Measurements from ENCODE around the gene PEX7. TPM values are rescaled to one million over a fixed set of nuclear protein-coding genes. Genes with fewer than 3 reads are reported as not detected.
"Not testable (repeated sequence)": the region's sequence is repeated elsewhere in the genome, so short reads cannot be mapped to it uniquely, and the experiment has no call there.

The PEX7 gene
- total RNA-seq, 2 experiments from 2014 or later = 5.4 to 6.4 TPM

DNA sequence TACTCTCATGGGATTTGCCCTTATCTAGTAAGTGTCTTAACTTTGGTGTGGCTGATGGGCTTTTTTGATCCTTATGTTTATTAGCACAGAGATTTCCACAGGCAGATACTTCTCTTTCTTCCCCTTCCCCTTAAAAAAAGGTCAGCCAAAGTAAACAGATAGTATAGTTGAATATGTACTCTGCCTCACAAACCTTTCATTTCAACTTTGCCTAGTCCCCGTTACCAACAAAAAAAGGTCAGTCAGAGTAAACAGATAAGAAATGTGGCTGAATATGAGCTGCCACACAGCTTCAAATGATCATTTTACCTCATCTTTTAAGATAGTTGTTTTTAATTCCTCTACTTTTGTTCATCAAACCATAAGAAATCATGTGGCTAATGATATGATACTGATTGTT is 65.6 kb downstream of the PEX7 start:
- peaks cover 5% of the 10 kb centered on the region for H3K4me1 Mint-ChIP-seq (ENCODE audit: low read depth)
- intact Hi-C loops (cut with micrococcal nuclease) = no loop called here
- no peaks in the 10 kb centered on the region for H3K9me3 Mint-ChIP-seq
- no peak overlapping the region for H3K4me3 Mint-ChIP-seq
- ChIA-PET POLR2A (no interaction called here), CTCF (interaction anchor here (1.2 kb wide), 1 partner anchor 15 kb away, joined by 3 read pairs; no protein-coding TSS in a partner anchor)
- peaks cover 2% of the 10 kb centered on the region for H3K36me3 Mint-ChIP-seq
- no peak for DNase-seq
- H3K27ac Mint-ChIP-seq = no peak overlapping the region
- H3K27me3 Mint-ChIP-seq = no peaks in the 10 kb centered on the region

DNA sequence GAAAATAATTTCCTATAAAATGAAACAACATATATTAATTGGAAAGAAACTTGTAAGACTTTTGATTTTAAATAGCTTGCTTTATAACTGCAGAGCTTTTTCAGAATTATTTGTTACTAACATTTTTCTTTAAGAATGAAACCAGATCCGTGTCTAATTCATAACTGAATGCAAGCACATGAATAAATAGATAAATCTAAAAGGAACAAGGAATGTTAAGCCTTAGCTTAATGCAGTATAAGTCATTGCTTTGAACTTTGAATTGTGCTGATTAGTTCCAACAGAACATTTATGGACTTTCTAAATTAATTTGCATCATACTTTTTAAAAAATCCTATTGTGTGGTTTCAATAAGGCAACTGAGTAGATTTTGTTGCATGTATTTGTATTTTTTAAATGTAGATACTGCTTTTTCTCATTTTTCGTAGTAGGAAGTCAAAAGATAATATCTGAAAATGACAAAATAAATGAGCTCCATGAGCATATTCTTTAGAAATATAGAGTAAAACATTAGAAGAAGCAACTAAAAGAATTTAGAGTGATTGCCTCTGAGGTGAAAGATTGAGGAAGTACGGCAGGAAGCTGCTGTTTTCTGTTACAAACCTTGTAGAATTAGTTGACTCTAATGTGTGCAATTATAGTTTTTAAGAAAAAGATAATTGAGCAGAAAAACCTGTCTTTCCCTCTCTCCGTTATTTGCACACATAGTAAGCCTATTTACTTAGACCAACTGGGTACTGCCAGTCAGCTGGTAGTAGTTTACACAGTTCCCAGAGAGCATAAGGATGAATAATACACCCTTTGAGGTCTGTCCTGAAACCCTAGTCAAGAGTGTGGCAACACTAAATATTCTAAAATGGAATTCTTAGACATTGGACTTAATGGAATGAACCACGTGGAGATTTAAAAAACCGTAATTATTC is 67.1 kb downstream of the PEX7 start:
- H3K27ac Mint-ChIP-seq = no peak overlapping the region
- no peak for DNase-seq

DNA sequence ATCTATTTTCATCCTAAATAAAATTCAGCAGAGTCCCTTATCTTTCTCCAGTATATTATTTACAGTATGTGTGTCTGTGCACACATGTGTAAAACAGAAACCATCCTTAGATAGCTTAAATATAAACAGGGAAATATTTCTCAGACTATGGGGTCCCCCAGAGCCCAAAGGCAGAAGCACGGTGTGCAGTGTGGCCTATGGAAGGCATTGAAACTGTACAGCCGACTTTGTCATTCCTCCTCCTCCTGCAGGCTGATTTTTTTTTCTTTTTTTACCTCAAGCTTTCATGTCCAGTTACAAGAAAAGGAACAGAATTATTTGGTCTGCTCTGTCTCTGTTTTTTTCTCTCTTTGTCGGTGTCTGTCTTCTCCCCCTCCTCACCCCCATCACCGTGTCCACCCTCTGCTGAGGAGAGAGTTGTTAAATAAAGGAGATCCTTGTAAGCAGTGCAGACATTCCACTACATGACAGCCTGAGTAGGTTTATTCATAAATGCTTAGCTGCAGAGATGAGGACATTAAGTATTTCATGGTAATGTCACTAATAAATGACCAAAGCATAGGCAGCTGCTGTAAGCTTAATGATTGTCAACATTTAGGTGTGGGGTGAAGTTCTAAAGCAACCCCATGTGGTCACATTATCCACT is 67.9 kb downstream of the PEX7 start:
- Mint-ChIP-seq H3K27me3 (no peaks in the 10 kb centered on the region), H3K27ac (no peak overlapping the region), H3K4me3 (no peak overlapping the region), H3K9me3 (no peaks in the 10 kb centered on the region), H3K4me1 (ENCODE audit: low read depth) (peaks cover 5% of the 10 kb centered on the region), H3K36me3 (peaks cover 5% of the 10 kb centered on the region)
- intact Hi-C loops (cut with micrococcal nuclease) = no loop called here
- POLR2A ChIA-PET = no interaction called here
- no peak for DNase-seq
- CTCF ChIA-PET = no interaction called here

More for the DNA sequence above, 67.1 kb downstream of the PEX7 start:
- Mint-ChIP-seq H3K4me3 (no peak overlapping the region), H3K36me3 (peaks cover 5% of the 10 kb centered on the region), H3K4me1 (ENCODE audit: low read depth) (peaks cover 5% of the 10 kb centered on the region), H3K9me3 (no peaks in the 10 kb centered on the region), H3K27me3 (no peaks in the 10 kb centered on the region)
- POLR2A ChIA-PET = no interaction called here
- intact Hi-C loops (cut with micrococcal nuclease) = no loop called here
- CTCF ChIA-PET = no interaction called here

DNA sequence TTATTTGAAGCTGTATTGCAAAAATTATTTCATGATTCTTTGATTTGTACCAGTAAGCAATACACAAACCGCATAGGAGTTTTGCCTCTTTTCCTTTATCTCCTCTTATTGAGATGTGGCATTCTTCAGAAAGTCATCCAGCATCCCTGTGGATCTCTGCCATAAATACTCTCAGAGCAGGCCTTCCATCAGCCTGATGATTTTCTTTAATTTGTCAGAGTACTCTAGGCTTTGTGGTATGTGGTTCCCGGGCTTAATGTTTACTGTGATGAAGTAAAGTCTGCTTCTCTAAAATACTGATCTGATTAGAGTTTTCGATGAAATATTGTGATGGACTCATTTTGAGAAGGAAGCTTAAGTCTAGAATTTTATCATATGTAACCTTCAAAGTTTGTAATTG is 68.6 kb downstream of the PEX7 start:
- no peaks in the 10 kb centered on the region for H3K27me3 Mint-ChIP-seq
- no peaks in the 10 kb centered on the region for H3K9me3 Mint-ChIP-seq
- CTCF ChIA-PET = no interaction called here
- H3K27ac Mint-ChIP-seq = no peak overlapping the region
- H3K36me3 Mint-ChIP-seq = peaks cover 5% of the 10 kb centered on the region
- DNase-seq = no peak
- POLR2A ChIA-PET = no interaction called here
- no peak overlapping the region for H3K4me3 Mint-ChIP-seq
- intact Hi-C loops (cut with micrococcal nuclease) = no loop called here
- H3K4me1 Mint-ChIP-seq (ENCODE audit: low read depth) = peaks cover 4% of the 10 kb centered on the region

DNA sequence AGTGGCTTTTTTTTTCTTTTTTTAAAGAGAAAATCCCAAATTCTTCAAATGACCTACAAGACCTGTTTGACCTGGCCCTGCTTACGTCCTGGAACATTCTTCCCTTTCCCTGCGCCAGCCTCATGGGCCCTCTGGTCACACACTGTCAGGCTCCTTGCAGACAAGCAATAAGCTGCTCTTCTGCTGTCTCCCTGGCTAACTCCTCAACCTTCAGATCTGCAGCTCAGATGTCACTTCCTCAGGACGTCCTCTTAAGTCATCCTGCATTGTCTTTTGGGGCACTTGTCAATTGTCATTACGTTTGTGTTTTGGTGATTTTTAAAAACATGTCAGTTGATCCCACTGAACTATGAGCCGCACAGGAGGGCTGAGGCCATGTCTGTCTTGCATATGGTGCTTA is 70.8 kb downstream of the PEX7 start:
- peaks cover 4% of the 10 kb centered on the region for H3K4me1 Mint-ChIP-seq (ENCODE audit: low read depth)
- CTCF ChIA-PET = no interaction called here
- intact Hi-C loops (cut with micrococcal nuclease) = no loop called here
- no peak overlapping the region for H3K4me3 Mint-ChIP-seq
- POLR2A ChIA-PET = no interaction called here
- no peaks in the 10 kb centered on the region for H3K9me3 Mint-ChIP-seq
- peaks cover 7% of the 10 kb centered on the region for H3K36me3 Mint-ChIP-seq
- no peak overlapping the region for H3K27ac Mint-ChIP-seq
- H3K27me3 Mint-ChIP-seq = no peaks in the 10 kb centered on the region
- DNase-seq = no peak

DNA sequence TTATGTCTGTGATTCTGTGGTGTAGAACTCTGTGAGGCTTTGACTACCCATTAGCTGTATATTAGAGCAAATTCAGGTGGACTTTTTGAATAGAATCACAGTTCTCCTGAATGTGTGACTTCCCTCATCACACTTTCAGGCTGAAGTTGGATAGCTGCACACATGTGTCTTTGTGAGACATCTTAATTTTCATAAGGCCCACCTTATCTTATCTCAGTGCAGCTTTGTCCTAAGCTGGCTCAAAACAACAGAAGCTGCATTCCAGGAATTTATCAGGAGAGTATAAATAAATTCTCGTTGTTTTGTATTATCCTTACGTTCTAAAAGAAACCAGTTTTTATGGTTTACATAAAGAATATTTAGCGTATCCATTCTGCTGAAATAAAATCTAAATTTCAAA is 73.5 kb downstream of the PEX7 start:
- CTCF ChIA-PET = no interaction called here
- Mint-ChIP-seq H3K4me1 (ENCODE audit: low read depth) (peaks cover 4% of the 10 kb centered on the region), H3K27me3 (no peaks in the 10 kb centered on the region), H3K4me3 (no peak overlapping the region), H3K27ac (no peak overlapping the region), H3K9me3 (no peaks in the 10 kb centered on the region), H3K36me3 (peaks cover 15% of the 10 kb centered on the region)
- POLR2A ChIA-PET = no interaction called here
- no peak for DNase-seq
- intact Hi-C loops (cut with micrococcal nuclease) = no loop called here

DNA sequence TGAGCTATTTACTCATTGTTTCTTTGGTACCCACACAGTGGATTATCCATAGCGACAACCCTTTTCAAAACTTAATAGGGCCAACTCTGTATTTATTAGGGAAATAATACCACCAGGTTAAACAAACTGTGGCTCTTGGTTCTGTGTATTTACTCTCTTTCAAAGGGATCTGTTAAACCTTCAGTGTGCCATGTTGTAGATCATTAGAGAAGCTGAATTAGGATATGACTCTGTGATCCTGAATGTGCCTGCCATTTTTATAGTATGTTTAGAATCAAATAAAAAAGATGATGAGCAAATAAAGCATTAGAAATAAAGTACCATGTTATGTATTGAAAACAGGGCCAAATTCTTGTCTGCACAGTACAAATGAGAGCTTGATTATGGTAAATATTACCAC is 74.7 kb downstream of the PEX7 start:
- H3K4me3 Mint-ChIP-seq = no peak overlapping the region
- H3K9me3 Mint-ChIP-seq = no peaks in the 10 kb centered on the region
- H3K27me3 Mint-ChIP-seq = no peaks in the 10 kb centered on the region
- H3K27ac Mint-ChIP-seq = no peak overlapping the region
- intact Hi-C loops (cut with micrococcal nuclease) = no loop called here
- CTCF ChIA-PET = no interaction called here
- POLR2A ChIA-PET = no interaction called here
- DNase-seq = no peak
- peaks cover 15% of the 10 kb centered on the region for H3K36me3 Mint-ChIP-seq
- peaks cover 4% of the 10 kb centered on the region for H3K4me1 Mint-ChIP-seq (ENCODE audit: low read depth)

DNA sequence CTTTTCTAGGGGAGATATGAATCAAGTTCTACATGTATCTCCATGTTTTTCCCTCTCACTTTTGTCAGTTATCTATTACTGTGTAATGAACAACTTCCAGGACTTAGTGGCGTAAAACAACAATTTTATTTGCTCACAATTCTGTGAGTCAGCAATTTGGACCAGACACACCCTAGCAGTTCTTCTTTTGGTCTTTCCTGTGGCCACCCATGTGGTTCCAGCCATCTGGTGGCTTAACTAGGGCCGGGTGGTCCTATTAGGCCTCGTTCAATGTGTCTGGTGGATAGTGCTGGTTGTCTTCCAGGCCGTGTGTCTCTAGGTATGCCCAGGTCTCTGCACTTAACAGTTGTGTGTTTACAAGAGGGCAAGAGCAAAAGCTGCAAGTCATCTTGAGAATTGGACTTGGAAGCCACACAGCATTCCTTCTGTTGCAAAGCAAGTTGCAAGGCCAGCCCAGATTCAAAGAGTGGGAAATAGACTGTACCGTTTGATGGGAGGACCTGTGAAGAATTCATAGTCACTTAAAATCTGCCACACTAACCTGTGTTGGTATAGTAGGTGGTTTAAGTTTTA is 78.9 kb downstream of the PEX7 start:
- H3K36me3 Mint-ChIP-seq = peaks cover 15% of the 10 kb centered on the region
- intact Hi-C loops (cut with micrococcal nuclease) = no loop called here
- H3K4me1 Mint-ChIP-seq (ENCODE audit: low read depth) = peaks cover 4% of the 10 kb centered on the region
- ChIA-PET POLR2A (no interaction called here), CTCF (interaction anchor here (0.5 to 1.4 kb wide), 2 partner anchors 28 to 113 kb away, joined by 3 read pairs; no protein-coding TSS in a partner anchor)
- H3K27ac Mint-ChIP-seq = no peak overlapping the region
- H3K4me3 Mint-ChIP-seq = no peak overlapping the region
- no peaks in the 10 kb centered on the region for H3K9me3 Mint-ChIP-seq
- no peaks in the 10 kb centered on the region for H3K27me3 Mint-ChIP-seq
- no peak for DNase-seq

DNA sequence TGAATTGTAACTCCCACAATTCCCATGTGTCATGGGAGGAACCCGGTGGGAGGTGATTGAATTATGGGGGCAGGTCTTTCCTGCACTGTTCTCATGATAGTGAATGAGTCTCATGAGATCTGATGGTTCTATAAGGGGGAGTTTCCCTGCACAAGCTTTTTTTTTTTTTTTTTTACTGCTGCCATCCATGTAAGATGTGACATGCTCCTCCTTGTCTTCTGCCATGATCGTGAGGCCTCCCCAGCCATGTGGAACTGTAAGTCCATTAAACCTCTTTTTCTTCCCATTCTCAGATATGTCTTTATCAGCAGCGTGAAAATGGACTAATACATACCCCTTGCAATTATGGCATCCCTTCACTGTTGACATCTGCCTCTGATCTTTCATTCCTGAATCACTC is 82.1 kb downstream of the PEX7 start:
- H3K27me3 Mint-ChIP-seq; H3K9me3 Mint-ChIP-seq; H3K4me3 Mint-ChIP-seq; POLR2A ChIA-PET; DNase-seq; CTCF ChIA-PET; H3K27ac Mint-ChIP-seq; intact Hi-C loops (cut with micrococcal nuclease); H3K4me1 Mint-ChIP-seq (ENCODE audit: low read depth): not testable (repeated sequence)
- peaks cover 11% of the 10 kb centered on the region for H3K36me3 Mint-ChIP-seq

DNA sequence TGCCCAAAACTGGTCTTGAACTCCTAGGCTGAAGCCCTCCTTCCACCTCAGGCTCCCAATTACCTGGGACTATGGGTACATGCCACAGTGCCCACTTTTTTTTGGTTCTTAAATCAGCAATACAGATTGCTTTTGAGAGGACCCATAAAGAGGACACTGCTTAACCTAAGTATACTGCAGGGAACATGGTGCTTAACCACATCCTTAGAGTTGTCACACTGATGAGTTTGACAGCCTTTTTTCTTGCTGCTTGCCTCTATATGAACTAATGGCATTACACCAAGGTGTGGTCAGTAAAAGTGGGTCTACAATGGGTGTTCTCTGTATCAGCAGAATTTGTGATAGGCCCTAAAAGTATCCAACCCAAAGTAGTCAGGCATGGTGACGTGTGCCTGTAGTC is 92.6 kb downstream of the PEX7 start:
- no peak for DNase-seq
- Mint-ChIP-seq H3K9me3 (no peaks in the 10 kb centered on the region), H3K36me3 (peaks cover 31% of the 10 kb centered on the region), H3K27me3 (peaks cover 11% of the 10 kb centered on the region), H3K4me3 (no peak overlapping the region), H3K27ac (no peak overlapping the region), H3K4me1 (ENCODE audit: low read depth) (peaks cover 1% of the 10 kb centered on the region)
- CTCF ChIA-PET = no interaction called here
- POLR2A ChIA-PET = no interaction called here
- intact Hi-C loops (cut with micrococcal nuclease) = no loop called here

DNA sequence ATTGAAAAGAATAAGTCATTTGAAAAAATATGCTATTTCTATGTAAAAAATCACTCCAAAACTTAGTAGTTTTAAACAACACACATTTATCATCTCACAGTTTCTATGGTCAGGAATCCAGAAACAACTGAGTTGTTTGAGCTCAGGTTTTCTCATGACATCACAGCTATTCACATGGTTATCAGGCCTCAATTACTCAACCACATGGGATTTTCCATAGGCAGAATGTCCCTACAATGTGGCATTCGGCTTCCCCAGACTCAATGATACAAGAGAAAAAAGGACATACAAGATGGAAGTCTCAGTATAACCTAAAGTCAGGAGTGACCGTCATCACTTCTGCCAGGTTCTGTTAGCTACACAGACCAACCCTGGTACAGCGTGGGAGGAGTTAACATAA is 96.3 kb downstream of the PEX7 start:
- no peak overlapping the region for H3K4me3 Mint-ChIP-seq
- no peaks in the 10 kb centered on the region for H3K9me3 Mint-ChIP-seq
- H3K4me1 Mint-ChIP-seq (ENCODE audit: low read depth) = peaks cover 21% of the 10 kb centered on the region
- ChIA-PET CTCF (interaction anchor here (0.6 kb wide), 1 partner anchor 557 kb away, joined by 3 read pairs; no protein-coding TSS in a partner anchor), POLR2A (no interaction called here)
- intact Hi-C loops (cut with micrococcal nuclease) = no loop called here
- H3K27me3 Mint-ChIP-seq = peaks cover 34% of the 10 kb centered on the region
- H3K36me3 Mint-ChIP-seq = peaks cover 12% of the 10 kb centered on the region
- DNase-seq = no peak
- H3K27ac Mint-ChIP-seq = no peak overlapping the region

DNA sequence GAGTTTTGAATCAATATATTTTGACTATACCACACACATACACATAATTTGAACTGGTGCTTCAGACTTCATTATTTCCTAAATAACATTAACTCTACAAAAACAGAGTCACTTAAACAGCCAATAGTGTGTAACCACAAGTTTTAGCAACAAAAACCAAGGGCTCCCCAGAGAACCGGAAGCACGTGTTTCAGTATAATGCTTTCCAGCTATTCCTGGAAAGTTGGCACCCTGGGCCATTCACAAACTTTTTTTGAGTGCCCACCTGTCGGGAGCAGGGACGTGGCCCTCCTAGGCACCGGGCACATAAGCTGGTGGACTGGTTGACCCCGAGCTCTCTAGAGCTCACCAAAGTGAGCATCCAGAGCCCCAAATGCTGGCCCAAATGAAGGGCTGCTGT is 97.8 kb downstream of the PEX7 start:
- intact Hi-C loops (cut with micrococcal nuclease) = loop anchor here (2.0 to 10.0 kb wide), 3 partner anchors 97 to 315 kb away; partner anchors contain the start of gene PEX7
- DNase-seq = no peak

More for the DNA sequence above, 97.8 kb downstream of the PEX7 start:
- ChIA-PET CTCF (no interaction called here), POLR2A (no interaction called here)
- H3K4me3 Mint-ChIP-seq = peak overlapping the region; percentile 64
- H3K27ac Mint-ChIP-seq = no peak overlapping the region
- H3K27me3 Mint-ChIP-seq = peaks cover 46% of the 10 kb centered on the region
- H3K9me3 Mint-ChIP-seq = no peaks in the 10 kb centered on the region
- H3K36me3 Mint-ChIP-seq = peaks cover 7% of the 10 kb centered on the region
- peaks cover 23% of the 10 kb centered on the region for H3K4me1 Mint-ChIP-seq (ENCODE audit: low read depth)
